Esophagus muscularis mucosa (tissue), 3 donors: ENCODE measurements around the gene UNC5B.

Source experiments
- CTCF ChIP-seq, 3 experiments: fragments of 200-600 bp in 2 of 3; fragments of 450-650 bp in 1 of 3; sonication (generic) in 2 of 3; IDR thresholded peaks; one replicate each; pipeline ENCODE4 v1.5.1; 2017 to 2019; ENCODE audit warnings: antibody characterized with exemption in 3 of 3, mild to moderate bottlenecking in 2 of 3, moderate library complexity in 1 of 3
- EP300 ChIP-seq: sonication (generic); formaldehyde crosslinking; IDR thresholded peaks from one replicate; pipeline ENCODE4 v1.6.1; 2017; ENCODE audit warnings: antibody characterized with exemption

- no peak for TF ChIP-seq CTCF (IDR thresholded peaks at IDR 0.05)
- no peak for TF ChIP-seq EP300
Measured at GRCh38 chr10:71316786-71317160, 104.4 kb downstream of the UNC5B start.
